Measurements from ENCODE around the gene SPATC1L.

DNA sequence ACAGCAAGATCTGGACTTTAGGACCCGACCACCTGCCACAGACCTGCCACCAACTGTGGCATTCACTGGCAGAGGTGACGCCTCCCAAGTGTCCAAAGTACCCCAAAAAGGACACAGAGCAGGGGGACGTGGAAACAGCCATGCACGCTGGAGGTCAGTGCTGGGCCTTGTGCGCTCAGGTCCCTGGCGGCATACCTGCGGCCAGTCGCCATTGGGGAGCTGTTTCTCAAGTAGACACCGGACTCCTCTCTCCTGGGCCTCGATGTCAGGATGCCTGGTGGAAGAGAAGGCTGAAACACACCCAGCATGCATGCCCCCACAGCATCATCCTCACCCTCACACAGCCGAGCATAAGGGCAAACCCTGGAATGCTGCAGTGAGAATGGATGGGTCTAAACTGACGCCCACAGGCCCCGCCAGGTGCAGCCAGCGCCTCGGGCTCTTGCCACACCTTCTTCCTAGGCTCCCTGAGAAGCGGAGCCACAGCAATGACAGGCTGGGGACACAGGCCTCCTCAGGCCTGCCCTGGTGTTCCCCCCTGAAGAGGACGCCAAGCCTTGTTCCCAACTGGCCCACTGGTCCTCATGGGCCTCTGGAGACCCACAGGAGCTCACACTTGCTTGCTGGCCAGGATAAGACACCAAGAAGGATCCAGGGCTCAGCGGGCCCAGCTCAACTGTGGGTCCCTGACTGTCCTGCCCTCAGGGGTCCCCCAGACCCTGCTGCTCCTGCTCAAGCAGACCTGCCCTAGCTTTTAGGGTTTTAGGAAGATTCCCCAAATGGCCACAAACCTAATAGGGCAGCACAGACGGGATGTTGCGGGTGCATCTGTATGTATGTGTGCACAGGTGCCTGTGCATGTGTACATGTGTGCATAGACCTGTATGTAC, 7.7 kb upstream of the SPATC1L start:
- TF ChIP-seq, protein P1, sequence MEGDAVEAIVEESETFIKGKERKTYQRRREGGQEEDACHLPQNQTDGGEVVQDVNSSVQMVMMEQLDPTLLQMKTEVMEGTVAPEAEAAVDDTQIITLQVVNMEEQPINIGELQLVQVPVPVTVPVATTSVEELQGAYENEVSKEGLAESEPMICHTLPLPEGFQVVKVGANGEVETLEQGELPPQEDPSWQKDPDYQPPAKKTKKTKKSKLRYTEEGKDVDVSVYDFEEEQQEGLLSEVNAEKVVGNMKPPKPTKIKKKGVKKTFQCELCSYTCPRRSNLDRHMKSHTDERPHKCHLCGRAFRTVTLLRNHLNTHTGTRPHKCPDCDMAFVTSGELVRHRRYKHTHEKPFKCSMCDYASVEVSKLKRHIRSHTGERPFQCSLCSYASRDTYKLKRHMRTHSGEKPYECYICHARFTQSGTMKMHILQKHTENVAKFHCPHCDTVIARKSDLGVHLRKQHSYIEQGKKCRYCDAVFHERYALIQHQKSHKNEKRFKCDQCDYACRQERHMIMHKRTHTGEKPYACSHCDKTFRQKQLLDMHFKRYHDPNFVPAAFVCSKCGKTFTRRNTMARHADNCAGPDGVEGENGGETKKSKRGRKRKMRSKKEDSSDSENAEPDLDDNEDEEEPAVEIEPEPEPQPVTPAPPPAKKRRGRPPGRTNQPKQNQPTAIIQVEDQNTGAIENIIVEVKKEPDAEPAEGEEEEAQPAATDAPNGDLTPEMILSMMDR (IDR thresholded peaks at IDR 0.05; ENCODE audit: low read depth, low read length) = no peak
- TF ChIP-seq, protein P2, sequence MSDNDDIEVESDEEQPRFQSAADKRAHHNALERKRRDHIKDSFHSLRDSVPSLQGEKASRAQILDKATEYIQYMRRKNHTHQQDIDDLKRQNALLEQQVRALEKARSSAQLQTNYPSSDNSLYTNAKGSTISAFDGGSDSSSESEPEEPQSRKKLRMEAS (IDR thresholded peaks at IDR 0.05; ENCODE audit: low read depth, low read length) = no peak
- no peak for TF ChIP-seq POLR2A (IDR thresholded peaks at IDR 0.05; ENCODE audit: extremely low read depth, insufficient read length)

Measured in NB4 (cell line).